GM23338 (cell line): ENCODE data around the gene SH3BGR. TPM values are rescaled to one million over a fixed set of nuclear protein-coding genes. Genes with fewer than 3 reads are reported as not detected.

Source experiments
- ATAC-seq: fragments of 200-7000 bp; cut with Tn5 transposase; 3 replicates; pipeline ENCODE4 v1.9.1; 2020
- DNase-seq: peaks from one replicate; pipeline ENCODE4 v3.0.0-alpha.2; 2015; ENCODE audit warnings: low spot score
- H2AFZ ChIP-seq: fragments of 200-600 bp; sonication (generic); 2 replicates; pipeline ENCODE4 v1.8.0; 2016; ENCODE audit warnings: antibody characterized with exemption, mild to moderate bottlenecking, moderate library complexity
- H3F3A ChIP-seq: fragments of 200-600 bp; sonication (generic); replicated peaks from 2 replicates; pipeline ENCODE4 v1.8.0; 2017; ENCODE audit warnings: antibody characterized with exemption, mixed run types, low read depth
- H3K27ac ChIP-seq: fragments of 200-600 bp; sonication (generic); 2 replicates; pipeline ENCODE4 v1.6.1; 2016; ENCODE audit warnings: low read depth
- H3K27me3 ChIP-seq: fragments of 200-600 bp; sonication (generic); 2 replicates; pipeline ENCODE4 v1.8.0; 2016; ENCODE audit warnings: mild to moderate bottlenecking, mixed run types, moderate library complexity; ENCODE audit not compliant: insufficient read depth
- H3K36me3 ChIP-seq: fragments of 200-600 bp; sonication (generic); 2 replicates; pipeline ENCODE4 v1.8.0; 2016; ENCODE audit warnings: mild to moderate bottlenecking; ENCODE audit not compliant: insufficient read depth
- H3K4me1 ChIP-seq: fragments of 200-600 bp; sonication (generic); 2 replicates; pipeline ENCODE4 v1.8.0; 2016; ENCODE audit warnings: mild to moderate bottlenecking, moderate library complexity; ENCODE audit not compliant: insufficient read depth
- H3K4me2 ChIP-seq: fragments of 200-600 bp; sonication (generic); 2 replicates; pipeline ENCODE4 v1.7.1; 2017; ENCODE audit warnings: mixed run types
- H3K4me3 ChIP-seq: fragments of 200-600 bp; sonication (generic); 2 replicates; pipeline ENCODE4 v1.6.1; 2016; ENCODE audit warnings: mixed run types
- H3K79me2 ChIP-seq: fragments of 200-600 bp; sonication (generic); replicated peaks from 2 replicates; pipeline ENCODE4 v1.8.0; 2017; ENCODE audit warnings: mild to moderate bottlenecking; ENCODE audit not compliant: insufficient read depth
- H3K9me2 ChIP-seq: fragments of 200-600 bp; sonication (generic); 2 replicates; pipeline ENCODE4 v1.8.0; 2017; ENCODE audit not compliant: insufficient read depth
- H4K20me1 ChIP-seq: fragments of 200-600 bp; sonication (generic); replicated peaks from 2 replicates; pipeline ENCODE4 v1.8.0; 2017; ENCODE audit warnings: mild to moderate bottlenecking; ENCODE audit not compliant: insufficient read depth
- H3K27ac Mint-ChIP-seq: 2 replicates; pipeline ENCODE4 v1.8.0; 2020; ENCODE audit warnings: inconsistent platforms, mild to moderate bottlenecking, moderate library complexity, mixed read lengths
- H3K27me3 Mint-ChIP-seq: 3 replicates; pipeline ENCODE4 v1.8.0; 2022; ENCODE audit warnings: low read depth, mild to moderate bottlenecking, moderate library complexity, mixed read lengths, inconsistent platforms; ENCODE audit not compliant: insufficient read depth, poor library complexity
- H3K36me3 Mint-ChIP-seq: 3 replicates; pipeline ENCODE4 v1.8.0; 2021; ENCODE audit warnings: low read depth, mild to moderate bottlenecking, inconsistent platforms, moderate library complexity, mixed read lengths
- H3K4me1 Mint-ChIP-seq: 3 replicates; pipeline ENCODE4 v1.8.0; 2020; ENCODE audit warnings: mild to moderate bottlenecking, inconsistent platforms, mixed read lengths
- H3K4me3 Mint-ChIP-seq: 3 replicates; pipeline ENCODE4 v1.8.0; 2021; ENCODE audit warnings: moderate library complexity, mild to moderate bottlenecking, inconsistent platforms, mixed read lengths
- H3K9me3 Mint-ChIP-seq: 3 replicates; pipeline ENCODE4 v1.8.0; 2020; ENCODE audit warnings: moderate library complexity, mild to moderate bottlenecking, inconsistent platforms, mixed read lengths
- POLR2AphosphoS5 ChIP-seq: IDR thresholded peaks from 2 replicates; pipeline ENCODE4 v1.6.1; 2016; ENCODE audit warnings: antibody characterized with exemption, low read depth
- ZNF114 ChIP-seq: fragments of 250-450 bp; sonication (Bioruptor Pico); IDR thresholded peaks from 2 replicates; pipeline ENCODE4 v1.5.0; 2020; ENCODE audit warnings: mild to moderate bottlenecking, moderate library complexity
- ZNF331 ChIP-seq: fragments of 250-450 bp; sonication (Bioruptor Pico); IDR thresholded peaks from 2 replicates; pipeline ENCODE4 v1.5.0; 2020; ENCODE audit warnings: low read depth, mild to moderate bottlenecking, moderate library complexity
- polyA plus RNA-seq: library from polyadenylated mRNA; unstranded; fragments of >200 nt; fragmentation: Nextera tagmentation; extraction: Ambion mirVana; gene quantifications from 2 replicates; pipeline ENCODE4 v1.2.1, GENCODE V29; 2016
- total RNA-seq: library from RNA; depleted of rRNA; stranded (reverse); fragments of >200 nt; shearing (Covaris generic); gene quantifications from 2 replicates; pipeline ENCODE4 v1.2.3, GENCODE V29; 2014
- TF ChIP-seq, protein P1 (sequence below), 2 experiments: fragments of 200-600 bp in 1 of 2; sonication (generic) in 1 of 2; conservative IDR thresholded peaks; 2 replicates each; pipeline versions ENCODE4 v1.5.1 to v1.6.1; 2016 to 2017; ENCODE audit warnings: antibody characterized with exemption in 2 of 2, low read depth in 2 of 2, mild to moderate bottlenecking in 2 of 2, moderate library complexity in 1 of 2
- TF ChIP-seq, protein P2 (sequence below): fragments of 250-450 bp; sonication (Bioruptor Pico); IDR thresholded peaks from 2 replicates; pipeline ENCODE4 v1.5.0; 2020; ENCODE audit warnings: mild to moderate bottlenecking, moderate library complexity
- TF ChIP-seq, protein P3 (sequence below): IDR thresholded peaks from 2 replicates; pipeline ENCODE4 v1.6.1; 2016; ENCODE audit warnings: antibody characterized with exemption
- TF ChIP-seq, protein P4 (sequence below): IDR thresholded peaks from one replicate; pipeline ENCODE4 v1.6.1; 2018; ENCODE audit warnings: antibody characterized with exemption; ENCODE audit not compliant: unreplicated experiment

SH3BGR gene
- total and polyA plus RNA-seq, 2 experiments from 2014 or later = 5.9 to 18.9 TPM

DNA sequence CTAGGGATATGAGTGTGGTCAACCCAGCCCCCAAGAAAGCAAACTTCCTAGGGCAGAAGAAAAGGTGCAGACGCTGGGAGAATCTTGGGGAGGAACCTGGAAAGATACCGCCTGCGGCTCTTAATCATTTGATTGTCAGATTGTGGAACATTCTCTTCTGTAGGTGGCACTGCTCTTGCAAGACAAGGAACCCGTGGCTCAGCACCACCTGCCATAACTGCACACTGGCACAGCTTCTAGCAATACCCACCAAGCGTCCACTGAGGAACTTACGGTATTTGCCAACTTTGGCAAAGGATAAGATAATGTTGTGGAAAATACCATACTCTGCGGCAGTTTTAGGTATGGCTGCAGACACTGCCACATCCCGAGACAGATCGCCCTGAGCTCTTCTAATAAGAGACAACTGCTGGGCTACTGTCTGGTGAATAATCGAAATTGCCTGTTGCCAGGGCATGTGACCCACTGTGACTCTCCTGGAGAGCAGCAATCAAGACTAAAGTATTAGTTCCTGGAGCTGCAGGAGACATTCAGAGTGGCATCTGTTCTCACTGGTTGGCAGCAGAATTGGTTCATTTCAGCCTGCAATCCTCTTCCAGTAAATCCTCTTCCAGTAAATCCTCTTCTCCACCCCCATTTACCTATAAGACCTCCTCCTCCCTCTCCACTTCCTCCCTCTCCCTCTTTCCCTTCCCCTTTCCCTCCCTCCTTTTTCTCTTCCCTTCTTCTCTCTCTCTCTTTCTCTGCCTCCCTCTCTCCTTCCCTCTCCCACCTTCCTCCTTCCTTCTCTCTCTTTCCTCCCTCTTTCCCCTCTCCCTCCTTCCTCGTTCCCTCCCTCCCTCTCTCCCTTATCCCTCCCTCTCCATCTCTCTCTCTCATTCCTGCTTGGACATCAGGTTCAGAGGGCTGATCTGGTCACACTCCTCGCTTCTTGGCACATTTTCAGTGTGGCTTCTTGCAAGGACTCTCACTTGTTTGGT, 111.3 kb downstream of the SH3BGR start:
- no peaks in the 10 kb centered on the region for H3K27me3 Mint-ChIP-seq
- H3K4me2 ChIP-seq = no peak overlapping the region
- no peaks in the 10 kb centered on the region for H3F3A ChIP-seq
- no peaks in the 10 kb centered on the region for H3K4me1 ChIP-seq
- H3K27me3 ChIP-seq = no peaks in the 10 kb centered on the region
- no peak overlapping the region for H3K4me3 ChIP-seq
- TF ChIP-seq, protein P1, sequence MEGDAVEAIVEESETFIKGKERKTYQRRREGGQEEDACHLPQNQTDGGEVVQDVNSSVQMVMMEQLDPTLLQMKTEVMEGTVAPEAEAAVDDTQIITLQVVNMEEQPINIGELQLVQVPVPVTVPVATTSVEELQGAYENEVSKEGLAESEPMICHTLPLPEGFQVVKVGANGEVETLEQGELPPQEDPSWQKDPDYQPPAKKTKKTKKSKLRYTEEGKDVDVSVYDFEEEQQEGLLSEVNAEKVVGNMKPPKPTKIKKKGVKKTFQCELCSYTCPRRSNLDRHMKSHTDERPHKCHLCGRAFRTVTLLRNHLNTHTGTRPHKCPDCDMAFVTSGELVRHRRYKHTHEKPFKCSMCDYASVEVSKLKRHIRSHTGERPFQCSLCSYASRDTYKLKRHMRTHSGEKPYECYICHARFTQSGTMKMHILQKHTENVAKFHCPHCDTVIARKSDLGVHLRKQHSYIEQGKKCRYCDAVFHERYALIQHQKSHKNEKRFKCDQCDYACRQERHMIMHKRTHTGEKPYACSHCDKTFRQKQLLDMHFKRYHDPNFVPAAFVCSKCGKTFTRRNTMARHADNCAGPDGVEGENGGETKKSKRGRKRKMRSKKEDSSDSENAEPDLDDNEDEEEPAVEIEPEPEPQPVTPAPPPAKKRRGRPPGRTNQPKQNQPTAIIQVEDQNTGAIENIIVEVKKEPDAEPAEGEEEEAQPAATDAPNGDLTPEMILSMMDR (conservative IDR thresholded peaks at IDR 0.05; ENCODE audit: low read depth in 2 of 2) = no peak
- 0 out of 2 replicates have a peak overlapping the region, but pooled peaks have one; percentile 74 for H2AFZ ChIP-seq
- peaks cover 5% of the 10 kb centered on the region; the same call in 2 of the 3 replicates for H3K36me3 Mint-ChIP-seq
- no peak overlapping the region for H3K27ac Mint-ChIP-seq
- DNase-seq = no peak
- no peaks in the 10 kb centered on the region for H4K20me1 ChIP-seq
- H3K36me3 ChIP-seq = no peaks in the 10 kb centered on the region
- no peak overlapping the region for H3K27ac ChIP-seq
- H3K9me3 Mint-ChIP-seq = no peaks in the 10 kb centered on the region; the same call in 2 of the 3 replicates
- ATAC-seq = no peak
- peaks cover 9% of the 10 kb centered on the region for H3K4me1 Mint-ChIP-seq
- no peak overlapping the region for H3K4me3 Mint-ChIP-seq
- H3K79me2 ChIP-seq = no peaks in the 10 kb centered on the region
- H3K9me2 ChIP-seq = peaks cover 16% of the 10 kb centered on the region

DNA sequence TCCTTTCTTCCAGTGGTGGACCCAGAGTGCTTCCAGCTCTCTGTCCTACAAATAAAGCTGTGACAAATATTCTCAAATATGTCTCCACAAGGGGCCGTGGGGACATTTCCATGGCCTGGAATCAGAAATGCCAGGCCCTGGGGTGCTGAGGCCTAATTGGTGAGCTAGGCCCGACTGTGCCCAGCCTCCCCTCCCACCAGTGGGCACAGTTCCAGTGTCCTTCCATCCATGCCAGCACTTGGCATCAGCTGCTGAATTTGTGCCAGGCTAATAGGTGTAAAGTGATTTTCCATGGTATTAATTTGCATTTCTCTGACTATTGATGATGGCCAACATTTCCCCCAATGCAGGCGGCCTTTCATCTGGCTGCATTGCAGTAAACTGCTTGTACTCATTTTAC, 112.4 kb downstream of the SH3BGR start:
- no peaks in the 10 kb centered on the region for H3K36me3 ChIP-seq
- H3K4me1 ChIP-seq = peaks cover 5% of the 10 kb centered on the region; the same call in 1 of the 2 replicates
- no peaks in the 10 kb centered on the region for H3K27me3 ChIP-seq
- Mint-ChIP-seq H3K4me3 (no peak overlapping the region), H3K27me3 (no peaks in the 10 kb centered on the region), H3K36me3 (no peaks in the 10 kb centered on the region), H3K9me3 (no peaks in the 10 kb centered on the region; the same call in 2 of the 3 replicates), H3K27ac (no peak overlapping the region), H3K4me1 (peaks cover 9% of the 10 kb centered on the region)
- no peak overlapping the region for H3K4me3 ChIP-seq
- no peak overlapping the region for H3K4me2 ChIP-seq
- no peaks in the 10 kb centered on the region for H4K20me1 ChIP-seq
- H3K9me2 ChIP-seq = peaks cover 6% of the 10 kb centered on the region
- H3K79me2 ChIP-seq = no peaks in the 10 kb centered on the region
- ATAC-seq (no peak), DNase-seq (no peak)
- no peak overlapping the region for H3K27ac ChIP-seq
- H2AFZ ChIP-seq = no peak overlapping the region
- no peaks in the 10 kb centered on the region for H3F3A ChIP-seq
- no peak for TF ChIP-seq ZNF114
- TF ChIP-seq ZNF331 (CRISPR knock-in tag) = no peak
- TF ChIP-seq, protein P2, sequence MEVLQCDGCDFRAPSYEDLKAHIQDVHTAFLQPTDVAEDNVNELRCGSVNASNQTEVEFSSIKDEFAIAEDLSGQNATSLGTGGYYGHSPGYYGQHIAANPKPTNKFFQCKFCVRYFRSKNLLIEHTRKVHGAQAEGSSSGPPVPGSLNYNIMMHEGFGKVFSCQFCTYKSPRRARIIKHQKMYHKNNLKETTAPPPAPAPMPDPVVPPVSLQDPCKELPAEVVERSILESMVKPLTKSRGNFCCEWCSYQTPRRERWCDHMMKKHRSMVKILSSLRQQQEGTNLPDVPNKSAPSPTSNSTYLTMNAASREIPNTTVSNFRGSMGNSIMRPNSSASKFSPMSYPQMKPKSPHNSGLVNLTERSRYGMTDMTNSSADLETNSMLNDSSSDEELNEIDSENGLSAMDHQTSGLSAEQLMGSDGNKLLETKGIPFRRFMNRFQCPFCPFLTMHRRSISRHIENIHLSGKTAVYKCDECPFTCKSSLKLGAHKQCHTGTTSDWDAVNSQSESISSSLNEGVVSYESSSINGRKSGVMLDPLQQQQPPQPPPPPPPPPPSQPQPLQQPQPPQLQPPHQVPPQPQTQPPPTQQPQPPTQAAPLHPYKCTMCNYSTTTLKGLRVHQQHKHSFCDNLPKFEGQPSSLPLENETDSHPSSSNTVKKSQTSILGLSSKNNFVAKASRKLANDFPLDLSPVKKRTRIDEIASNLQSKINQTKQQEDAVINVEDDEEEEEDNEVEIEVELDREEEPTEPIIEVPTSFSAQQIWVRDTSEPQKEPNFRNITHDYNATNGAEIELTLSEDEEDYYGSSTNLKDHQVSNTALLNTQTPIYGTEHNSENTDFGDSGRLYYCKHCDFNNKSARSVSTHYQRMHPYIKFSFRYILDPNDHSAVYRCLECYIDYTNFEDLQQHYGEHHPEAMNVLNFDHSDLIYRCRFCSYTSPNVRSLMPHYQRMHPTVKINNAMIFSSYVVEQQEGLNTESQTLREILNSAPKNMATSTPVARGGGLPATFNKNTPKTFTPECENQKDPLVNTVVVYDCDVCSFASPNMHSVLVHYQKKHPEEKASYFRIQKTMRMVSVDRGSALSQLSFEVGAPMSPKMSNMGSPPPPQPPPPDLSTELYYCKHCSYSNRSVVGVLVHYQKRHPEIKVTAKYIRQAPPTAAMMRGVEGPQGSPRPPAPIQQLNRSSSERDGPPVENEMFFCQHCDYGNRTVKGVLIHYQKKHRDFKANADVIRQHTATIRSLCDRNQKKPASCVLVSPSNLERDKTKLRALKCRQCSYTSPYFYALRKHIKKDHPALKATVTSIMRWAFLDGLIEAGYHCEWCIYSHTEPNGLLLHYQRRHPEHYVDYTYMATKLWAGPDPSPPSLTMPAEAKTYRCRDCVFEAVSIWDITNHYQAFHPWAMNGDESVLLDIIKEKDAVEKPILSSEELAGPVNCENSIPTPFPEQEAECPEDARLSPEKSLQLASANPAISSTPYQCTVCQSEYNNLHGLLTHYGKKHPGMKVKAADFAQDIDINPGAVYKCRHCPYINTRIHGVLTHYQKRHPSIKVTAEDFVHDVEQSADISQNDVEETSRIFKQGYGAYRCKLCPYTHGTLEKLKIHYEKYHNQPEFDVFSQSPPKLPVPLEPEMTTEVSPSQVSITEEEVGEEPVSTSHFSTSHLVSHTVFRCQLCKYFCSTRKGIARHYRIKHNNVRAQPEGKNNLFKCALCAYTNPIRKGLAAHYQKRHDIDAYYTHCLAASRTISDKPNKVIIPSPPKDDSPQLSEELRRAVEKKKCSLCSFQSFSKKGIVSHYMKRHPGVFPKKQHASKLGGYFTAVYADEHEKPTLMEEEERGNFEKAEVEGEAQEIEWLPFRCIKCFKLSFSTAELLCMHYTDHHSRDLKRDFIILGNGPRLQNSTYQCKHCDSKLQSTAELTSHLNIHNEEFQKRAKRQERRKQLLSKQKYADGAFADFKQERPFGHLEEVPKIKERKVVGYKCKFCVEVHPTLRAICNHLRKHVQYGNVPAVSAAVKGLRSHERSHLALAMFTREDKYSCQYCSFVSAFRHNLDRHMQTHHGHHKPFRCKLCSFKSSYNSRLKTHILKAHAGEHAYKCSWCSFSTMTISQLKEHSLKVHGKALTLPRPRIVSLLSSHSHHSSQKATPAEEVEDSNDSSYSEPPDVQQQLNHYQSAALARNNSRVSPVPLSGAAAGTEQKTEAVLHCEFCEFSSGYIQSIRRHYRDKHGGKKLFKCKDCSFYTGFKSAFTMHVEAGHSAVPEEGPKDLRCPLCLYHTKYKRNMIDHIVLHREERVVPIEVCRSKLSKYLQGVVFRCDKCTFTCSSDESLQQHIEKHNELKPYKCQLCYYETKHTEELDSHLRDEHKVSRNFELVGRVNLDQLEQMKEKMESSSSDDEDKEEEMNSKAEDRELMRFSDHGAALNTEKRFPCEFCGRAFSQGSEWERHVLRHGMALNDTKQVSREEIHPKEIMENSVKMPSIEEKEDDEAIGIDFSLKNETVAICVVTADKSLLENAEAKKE (CRISPR knock-in tag) = no peak
- no peak for TF ChIP-seq POLR2AphosphoS5
- TF ChIP-seq, protein P3, sequence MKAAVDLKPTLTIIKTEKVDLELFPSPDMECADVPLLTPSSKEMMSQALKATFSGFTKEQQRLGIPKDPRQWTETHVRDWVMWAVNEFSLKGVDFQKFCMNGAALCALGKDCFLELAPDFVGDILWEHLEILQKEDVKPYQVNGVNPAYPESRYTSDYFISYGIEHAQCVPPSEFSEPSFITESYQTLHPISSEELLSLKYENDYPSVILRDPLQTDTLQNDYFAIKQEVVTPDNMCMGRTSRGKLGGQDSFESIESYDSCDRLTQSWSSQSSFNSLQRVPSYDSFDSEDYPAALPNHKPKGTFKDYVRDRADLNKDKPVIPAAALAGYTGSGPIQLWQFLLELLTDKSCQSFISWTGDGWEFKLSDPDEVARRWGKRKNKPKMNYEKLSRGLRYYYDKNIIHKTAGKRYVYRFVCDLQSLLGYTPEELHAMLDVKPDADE = no peak
- TF ChIP-seq, protein P4, sequence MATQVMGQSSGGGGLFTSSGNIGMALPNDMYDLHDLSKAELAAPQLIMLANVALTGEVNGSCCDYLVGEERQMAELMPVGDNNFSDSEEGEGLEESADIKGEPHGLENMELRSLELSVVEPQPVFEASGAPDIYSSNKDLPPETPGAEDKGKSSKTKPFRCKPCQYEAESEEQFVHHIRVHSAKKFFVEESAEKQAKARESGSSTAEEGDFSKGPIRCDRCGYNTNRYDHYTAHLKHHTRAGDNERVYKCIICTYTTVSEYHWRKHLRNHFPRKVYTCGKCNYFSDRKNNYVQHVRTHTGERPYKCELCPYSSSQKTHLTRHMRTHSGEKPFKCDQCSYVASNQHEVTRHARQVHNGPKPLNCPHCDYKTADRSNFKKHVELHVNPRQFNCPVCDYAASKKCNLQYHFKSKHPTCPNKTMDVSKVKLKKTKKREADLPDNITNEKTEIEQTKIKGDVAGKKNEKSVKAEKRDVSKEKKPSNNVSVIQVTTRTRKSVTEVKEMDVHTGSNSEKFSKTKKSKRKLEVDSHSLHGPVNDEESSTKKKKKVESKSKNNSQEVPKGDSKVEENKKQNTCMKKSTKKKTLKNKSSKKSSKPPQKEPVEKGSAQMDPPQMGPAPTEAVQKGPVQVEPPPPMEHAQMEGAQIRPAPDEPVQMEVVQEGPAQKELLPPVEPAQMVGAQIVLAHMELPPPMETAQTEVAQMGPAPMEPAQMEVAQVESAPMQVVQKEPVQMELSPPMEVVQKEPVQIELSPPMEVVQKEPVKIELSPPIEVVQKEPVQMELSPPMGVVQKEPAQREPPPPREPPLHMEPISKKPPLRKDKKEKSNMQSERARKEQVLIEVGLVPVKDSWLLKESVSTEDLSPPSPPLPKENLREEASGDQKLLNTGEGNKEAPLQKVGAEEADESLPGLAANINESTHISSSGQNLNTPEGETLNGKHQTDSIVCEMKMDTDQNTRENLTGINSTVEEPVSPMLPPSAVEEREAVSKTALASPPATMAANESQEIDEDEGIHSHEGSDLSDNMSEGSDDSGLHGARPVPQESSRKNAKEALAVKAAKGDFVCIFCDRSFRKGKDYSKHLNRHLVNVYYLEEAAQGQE = no peak
